GM21381 (cell line): Measurements from ENCODE around the gene GABBR2.

Experiments
- ATAC-seq: cut with Tn5 transposase; IDR thresholded peaks from one replicate; pipeline ENCODE4 v1.9.1; 2021; ENCODE audit warnings: mild to moderate bottlenecking, moderate library complexity; ENCODE audit not compliant: unreplicated experiment

GABBR2 gene

GRCh38 chr9:98379572-98379971, 329.2 kb downstream of the GABBR2 start:
- no peak for ATAC-seq

- ATAC-seq = no peak
These were observed 329.9 kb downstream of the GABBR2 start for GRCh38 chr9:98378794-98379193.

DNA sequence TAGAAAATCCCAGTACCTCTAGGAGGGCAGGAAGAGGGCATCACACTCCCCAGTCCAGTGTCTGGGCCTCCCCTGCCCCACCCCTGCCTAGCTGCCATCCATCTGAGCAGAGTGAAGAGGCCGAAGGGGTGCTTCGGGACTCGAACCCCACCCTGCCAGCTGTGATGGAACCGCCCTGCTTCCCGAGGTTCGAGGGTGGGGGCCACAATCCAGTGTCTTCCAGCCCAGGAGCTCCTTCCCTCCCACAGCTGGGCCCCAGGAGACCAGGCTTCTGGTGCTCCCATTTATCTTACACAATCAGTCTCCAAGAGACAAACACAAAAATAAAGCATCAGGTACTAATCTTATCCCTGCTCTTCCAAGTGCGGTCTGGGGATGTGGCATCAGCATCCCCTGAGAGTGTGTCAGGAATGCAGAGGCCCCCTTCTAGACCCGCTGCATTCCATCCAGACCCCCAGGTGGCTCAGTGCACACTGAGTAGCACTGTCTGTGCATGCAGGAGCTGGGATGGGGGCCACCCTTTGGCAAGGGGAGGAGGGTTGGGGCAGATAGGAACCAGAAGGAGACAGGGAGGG, 330.4 kb downstream of the GABBR2 start:
- ATAC-seq = no peak

- ATAC-seq = no peak
These were observed 333.5 kb downstream of the GABBR2 start for GRCh38 chr9:98375138-98375726.

GRCh38 chr9:98374385-98375051, 334.2 kb downstream of the GABBR2 start:
- ATAC-seq = no peak

DNA sequence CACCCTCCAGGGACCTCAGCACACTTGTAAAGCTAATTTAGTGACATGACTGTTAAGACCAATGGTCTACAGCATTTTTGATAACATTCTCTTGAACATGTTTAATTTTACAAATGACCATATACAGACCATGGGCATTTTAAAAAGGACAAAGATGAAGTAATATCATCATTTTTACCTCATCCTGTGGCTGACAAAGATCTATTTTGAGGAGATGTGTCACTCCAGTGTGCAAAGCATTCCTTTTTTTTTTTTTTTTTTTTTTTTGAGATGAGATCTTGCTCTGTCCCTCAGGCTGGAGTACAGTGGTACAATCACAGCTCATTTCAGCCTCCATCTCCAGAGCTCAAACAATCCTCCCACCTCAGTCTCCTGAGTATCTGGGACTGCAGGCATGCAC, 335.1 kb downstream of the GABBR2 start:
- ATAC-seq = no peak

DNA sequence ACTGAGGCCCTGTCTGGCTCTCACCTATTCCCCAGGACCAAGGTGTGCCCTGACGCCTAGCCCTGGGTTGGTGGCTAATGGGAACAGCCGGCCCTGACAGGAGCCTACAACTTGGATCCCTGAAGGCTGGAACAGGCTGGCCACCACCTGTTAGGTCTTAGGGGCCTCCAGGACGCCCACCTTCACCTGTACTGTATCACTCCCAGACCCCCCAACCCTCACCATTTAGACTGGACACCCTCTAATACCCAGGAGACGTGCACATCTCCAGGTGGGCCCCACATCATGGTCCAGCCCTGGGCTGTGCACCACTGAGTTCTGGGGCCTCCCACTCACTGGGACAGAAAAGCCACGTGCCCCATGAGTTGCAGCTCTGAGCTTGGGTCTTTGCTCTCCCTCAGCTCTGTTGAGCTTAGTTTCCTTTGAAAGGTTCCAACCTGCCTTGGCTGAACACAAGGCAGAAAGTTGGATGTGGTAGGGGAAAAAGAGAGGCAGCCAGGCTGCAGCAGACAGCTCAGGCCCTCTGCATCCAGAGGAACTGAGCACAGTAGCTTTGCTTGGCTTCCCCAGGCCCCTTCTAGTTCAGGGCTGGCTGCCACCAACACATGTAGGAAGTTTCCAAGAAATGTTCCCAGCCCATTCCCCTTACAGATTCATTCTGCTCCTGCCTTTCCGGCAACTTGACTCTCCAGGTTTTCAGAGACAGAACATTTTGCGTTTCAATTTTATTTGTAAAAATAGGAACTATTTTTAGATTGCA, 336.5 kb downstream of the GABBR2 start:
- no peak for ATAC-seq

GRCh38 chr9:98370976-98371315, 337.8 kb downstream of the GABBR2 start:
- ATAC-seq = no peak

DNA sequence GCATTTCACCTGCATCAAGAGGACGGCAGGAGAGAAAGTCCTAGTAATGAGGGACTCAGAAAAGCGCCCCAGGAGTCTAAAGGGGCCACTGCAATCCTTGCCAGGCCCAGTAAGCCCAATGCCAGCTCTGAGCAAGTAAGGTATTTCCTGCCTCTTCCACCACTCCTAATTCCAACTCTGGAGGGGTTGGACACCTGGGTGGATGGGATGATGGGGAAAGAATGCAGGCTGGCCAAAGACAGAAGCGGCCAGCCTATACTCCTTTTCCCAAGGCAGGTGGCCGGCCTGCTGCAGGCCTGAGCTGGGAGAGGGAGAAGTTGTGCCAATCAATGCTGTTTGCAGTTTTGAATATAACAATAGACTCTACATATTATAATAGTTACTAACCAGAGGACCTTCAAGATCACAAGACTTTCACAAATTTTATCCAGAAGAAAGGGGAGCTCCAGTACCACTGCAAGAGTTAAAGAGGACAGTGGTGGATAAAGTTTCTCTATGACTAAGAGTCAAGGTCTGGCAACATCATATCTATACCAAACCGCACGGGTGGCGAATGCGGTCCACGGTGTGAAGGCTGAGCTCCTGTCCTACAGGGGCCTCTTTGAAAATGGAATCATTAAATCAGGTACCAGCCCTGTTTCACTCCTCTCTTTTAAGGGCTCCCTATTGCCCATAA, 338.3 kb downstream of the GABBR2 start:
- ATAC-seq = no peak

- ATAC-seq = no peak
These were observed 338.8 kb downstream of the GABBR2 start for GRCh38 chr9:98369896-98370295.

DNA sequence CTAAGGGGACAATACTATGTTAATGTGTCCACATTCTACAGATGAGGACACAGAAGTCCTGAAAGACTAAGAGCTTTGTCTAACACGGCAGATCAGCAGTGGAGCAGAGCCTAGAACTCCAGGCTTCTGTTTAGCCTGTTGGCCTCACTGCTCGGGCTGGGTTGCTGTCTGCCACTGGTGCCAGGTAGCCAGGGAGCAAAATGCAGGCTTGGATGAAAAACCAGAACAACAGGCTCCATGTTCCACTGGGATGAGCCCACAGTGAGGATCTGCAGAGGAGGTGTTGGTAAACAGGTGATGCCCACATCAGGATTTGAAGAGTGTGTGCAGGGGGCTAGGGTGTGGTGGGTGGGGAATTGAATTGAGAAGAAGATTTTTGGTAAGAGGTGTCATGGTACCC, 339.3 kb downstream of the GABBR2 start:
- ATAC-seq = no peak

GRCh38 chr9:98369066-98369425, 339.7 kb downstream of the GABBR2 start:
- ATAC-seq = no peak

DNA sequence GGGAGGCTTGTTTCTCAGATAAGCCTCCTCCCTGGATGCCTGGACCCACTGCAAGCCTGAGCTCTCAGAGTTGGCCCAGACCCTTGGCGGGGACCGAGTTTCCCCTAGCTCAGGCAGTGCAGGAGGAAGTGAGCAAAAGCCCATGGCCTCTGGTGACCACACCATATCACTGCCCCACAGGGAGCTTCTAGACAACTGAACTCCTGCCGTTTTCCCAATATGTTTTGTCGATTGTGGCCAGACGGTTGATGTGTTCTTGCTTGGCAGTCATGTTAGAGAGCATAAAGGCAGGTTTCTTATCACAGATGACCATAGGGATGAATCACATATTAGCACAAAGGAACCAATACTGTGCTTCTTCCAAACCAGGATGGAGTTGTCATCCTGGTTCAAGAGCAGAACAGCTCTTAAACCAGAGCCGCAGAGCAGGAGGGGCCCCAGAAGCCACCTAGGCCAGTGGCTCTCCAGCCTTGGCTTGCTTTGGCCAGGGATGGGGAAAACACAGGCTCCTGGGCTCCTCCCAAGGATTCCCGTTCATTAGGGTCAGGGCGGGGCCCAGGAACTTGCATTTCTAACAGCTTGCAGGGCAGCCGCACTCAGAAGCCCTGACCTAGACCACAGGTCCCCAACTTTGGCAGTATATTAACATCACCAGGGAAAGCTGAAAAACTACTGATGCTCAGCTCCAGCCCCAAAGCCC, 340.2 kb downstream of the GABBR2 start:
- no peak for ATAC-seq

GRCh38 chr9:98367923-98368322, 340.8 kb downstream of the GABBR2 start:
- ATAC-seq = no peak

- ATAC-seq = no peak
These were observed 341.3 kb downstream of the GABBR2 start for GRCh38 chr9:98367371-98367900.

DNA sequence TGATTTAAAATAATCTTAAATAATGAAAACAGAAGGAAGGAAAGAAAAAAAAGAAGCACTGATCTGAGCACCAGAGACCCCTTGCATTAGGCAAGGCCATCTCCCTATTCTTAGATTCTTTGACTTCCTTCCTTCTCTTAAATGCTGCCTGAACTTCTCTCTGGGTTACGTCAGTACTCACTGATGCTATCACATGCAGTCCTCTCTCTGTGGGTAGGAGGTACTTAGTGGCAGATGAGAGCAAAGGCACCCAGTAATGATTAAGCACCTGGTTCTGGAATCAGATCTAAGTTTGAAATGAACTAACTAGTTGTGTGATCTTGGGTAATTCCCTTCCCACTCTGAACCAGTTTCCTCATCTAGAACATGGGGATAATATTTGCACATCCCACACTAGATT, 343.0 kb downstream of the GABBR2 start:
- ATAC-seq = no peak

- ATAC-seq = no peak
These were observed 343.5 kb downstream of the GABBR2 start for GRCh38 chr9:98365227-98365669.

GRCh38 chr9:98364086-98364485, 344.6 kb downstream of the GABBR2 start:
- ATAC-seq = no peak

DNA sequence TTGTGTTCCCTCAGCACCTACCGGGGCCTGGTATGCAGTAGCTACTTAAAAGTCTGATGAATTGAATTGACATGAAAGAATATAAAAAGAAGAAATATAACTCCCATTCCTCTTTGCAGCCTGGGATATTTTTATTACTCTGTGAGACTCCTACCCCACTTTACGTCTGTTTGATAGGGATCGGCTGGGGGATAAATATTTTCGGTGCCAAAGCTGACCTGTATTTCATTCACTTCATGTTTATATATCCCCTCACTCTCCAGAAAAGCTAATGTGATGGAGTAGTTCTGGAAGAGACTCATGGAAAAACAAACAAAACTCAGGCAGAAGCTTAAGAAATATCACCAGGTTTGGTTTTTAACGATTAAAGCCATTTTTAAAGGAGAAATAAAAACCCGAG, 345.1 kb downstream of the GABBR2 start:
- ATAC-seq = no peak

- no peak for ATAC-seq
These were observed 346.0 kb downstream of the GABBR2 start for GRCh38 chr9:98362624-98363252.
